ENCODE data around the gene OR1M1.

GRCh38 chr19:9037400-9038062 lies 49.3 kb upstream of the OR1M1 start:
- TF ChIP-seq, protein P1, sequence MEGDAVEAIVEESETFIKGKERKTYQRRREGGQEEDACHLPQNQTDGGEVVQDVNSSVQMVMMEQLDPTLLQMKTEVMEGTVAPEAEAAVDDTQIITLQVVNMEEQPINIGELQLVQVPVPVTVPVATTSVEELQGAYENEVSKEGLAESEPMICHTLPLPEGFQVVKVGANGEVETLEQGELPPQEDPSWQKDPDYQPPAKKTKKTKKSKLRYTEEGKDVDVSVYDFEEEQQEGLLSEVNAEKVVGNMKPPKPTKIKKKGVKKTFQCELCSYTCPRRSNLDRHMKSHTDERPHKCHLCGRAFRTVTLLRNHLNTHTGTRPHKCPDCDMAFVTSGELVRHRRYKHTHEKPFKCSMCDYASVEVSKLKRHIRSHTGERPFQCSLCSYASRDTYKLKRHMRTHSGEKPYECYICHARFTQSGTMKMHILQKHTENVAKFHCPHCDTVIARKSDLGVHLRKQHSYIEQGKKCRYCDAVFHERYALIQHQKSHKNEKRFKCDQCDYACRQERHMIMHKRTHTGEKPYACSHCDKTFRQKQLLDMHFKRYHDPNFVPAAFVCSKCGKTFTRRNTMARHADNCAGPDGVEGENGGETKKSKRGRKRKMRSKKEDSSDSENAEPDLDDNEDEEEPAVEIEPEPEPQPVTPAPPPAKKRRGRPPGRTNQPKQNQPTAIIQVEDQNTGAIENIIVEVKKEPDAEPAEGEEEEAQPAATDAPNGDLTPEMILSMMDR (conservative IDR thresholded peaks at IDR 0.05; ENCODE audit: low read depth, low read length), result no peak
- TF ChIP-seq EZH2 (IDR thresholded peaks at IDR 0.05; ENCODE audit: borderline replicate concordance, low read depth, low read length, poor library complexity, severe bottlenecking), result no peak

All from A673 (cell line).